Stimulated activated CD4-positive, alpha-beta T cell treated with anti-CD3 and anti-CD28 coated beads, Interleukin-4, amount 100 ng/mL, for 1 hour (primary cell): ENCODE results near the gene USP49.

ENCODE experiments used
- DNase-seq: peaks from one replicate; pipeline ENCODE4 v3.0.0-alpha.2; 2020

Gene USP49

DNA sequence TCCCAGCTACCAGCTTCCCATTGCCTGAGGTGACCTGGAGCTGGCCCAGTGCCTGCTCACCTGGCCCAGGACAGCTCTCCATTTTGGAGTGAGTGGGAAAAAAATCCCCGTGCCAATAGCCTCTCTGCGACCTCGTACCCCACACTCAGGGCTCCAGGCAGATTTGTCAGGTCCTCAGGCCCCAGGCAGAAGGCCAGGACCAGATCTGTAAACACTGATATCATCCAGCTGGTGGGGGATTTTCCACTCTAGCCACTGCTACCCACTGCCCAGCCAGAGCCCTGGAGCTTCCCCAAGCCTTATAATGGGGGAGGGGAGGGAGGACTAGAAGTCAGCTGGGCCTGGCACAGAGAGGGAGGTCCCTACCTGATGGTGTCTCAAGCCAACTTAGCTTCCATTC is 146.6 kb downstream of the USP49 start:
- DNase-seq = no peak

DNA sequence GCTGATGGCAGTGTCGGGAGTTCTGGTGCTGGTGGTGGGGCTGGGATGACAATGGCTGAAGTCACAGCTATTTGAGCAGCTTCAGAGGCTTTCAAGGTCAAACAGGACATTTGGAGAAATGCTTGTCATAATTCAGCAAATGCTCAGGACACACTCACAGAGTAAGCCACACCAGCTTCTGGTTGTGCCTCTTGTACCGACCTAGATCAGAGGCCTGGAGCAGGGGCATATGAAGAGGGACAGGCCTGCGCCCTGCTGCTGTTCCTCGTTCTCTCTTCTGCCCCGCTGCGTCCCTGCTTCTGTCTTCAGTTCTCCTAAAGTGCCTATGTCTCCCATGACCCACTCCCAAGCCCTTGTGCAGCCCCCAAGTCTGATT is 147.1 kb downstream of the USP49 start:
- no peak for DNase-seq

DNA sequence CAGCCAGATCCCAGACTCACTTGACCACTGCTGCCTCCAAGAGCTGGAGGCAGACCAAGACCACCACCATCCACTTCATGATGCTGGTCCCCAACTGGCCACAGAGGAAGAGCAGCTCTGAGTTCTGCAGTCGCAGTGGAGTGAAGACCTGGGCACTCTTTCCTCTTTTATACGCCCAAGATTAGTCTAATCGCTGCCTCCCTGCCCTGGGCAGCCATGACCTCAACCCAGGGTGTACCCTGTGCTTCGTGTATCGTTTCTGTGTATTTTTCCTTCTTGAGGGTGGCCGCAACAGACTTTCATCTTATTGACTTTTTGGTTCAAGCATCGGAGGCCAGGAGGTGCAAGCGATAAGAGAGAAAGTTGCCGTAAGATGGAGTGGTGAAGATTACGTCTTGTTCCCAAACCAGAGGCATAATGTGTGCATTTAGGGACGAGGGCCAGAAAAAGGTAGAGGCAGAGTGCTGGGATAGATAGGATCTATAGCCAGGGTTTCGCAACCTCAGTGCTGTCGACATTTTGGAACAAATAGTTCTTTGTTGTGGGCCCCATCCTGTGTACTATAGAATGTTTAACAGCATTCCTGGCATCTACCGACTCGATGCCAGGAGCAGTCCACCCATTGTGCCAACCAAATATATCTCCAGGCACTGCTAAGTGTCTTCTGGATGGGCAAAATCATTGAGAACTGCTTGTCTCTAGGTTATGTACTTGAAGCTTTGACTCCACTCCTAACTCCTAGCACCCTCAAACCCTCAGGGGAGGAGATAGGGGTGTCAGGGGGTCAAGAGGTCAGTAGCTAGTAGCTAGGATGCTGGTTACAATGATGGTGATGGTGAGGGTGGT is 147.7 kb downstream of the USP49 start, which contains the start of gene PGC:
TSS of gene PGC (minus strand) at position 142 of the 846 bp plus-strand sequence. CDS start at position 79, 63 bp downstream.
- no peak for DNase-seq

DNA sequence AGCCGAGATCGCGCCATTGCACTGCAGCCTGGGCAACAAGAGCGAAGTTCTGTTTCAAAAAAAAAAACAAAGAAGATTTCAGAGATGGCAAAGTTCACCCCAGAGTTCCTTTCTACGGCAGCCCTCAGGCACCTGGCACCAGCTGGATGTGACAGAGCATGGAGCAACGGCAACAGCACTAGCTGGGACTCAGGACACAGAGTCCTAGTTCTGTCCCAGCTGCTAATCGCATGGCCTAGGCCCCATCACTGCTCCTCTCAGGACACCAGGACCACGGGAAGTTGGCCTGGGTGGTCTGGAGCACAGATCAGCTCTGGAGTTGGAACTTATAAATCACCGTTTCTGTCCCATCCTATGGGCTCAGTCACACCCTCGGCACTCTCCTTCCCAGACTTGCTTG is 149.1 kb downstream of the USP49 start:
- DNase-seq = no peak

DNA sequence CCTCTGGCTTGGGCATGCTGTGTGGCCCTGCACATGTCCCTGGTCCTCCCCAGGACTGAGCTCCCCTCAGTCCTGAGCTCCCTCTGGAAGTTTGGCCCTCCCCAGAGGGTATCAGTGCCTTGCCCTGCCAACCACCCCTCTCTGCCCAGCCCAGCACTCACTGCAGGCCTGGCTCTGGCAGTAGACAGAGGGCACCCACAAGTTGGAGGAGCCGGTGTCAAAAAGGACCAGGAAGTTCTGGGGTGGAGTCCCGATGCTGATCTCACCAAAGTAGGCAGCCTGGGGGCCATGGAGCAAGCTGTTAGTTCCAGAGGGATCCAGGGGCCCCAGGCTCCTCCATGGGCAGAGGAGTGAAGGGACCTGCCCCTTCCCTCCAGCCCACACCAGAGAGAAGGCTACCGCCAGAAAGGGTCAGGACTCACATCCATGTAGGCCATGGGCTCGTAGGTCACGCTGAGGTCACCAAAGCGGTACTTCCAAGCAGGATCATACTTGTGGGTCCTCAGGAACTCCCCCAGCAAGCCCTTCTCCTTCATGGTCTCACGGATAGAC is 150.9 kb downstream of the USP49 start:
- DNase-seq = no peak

DNA sequence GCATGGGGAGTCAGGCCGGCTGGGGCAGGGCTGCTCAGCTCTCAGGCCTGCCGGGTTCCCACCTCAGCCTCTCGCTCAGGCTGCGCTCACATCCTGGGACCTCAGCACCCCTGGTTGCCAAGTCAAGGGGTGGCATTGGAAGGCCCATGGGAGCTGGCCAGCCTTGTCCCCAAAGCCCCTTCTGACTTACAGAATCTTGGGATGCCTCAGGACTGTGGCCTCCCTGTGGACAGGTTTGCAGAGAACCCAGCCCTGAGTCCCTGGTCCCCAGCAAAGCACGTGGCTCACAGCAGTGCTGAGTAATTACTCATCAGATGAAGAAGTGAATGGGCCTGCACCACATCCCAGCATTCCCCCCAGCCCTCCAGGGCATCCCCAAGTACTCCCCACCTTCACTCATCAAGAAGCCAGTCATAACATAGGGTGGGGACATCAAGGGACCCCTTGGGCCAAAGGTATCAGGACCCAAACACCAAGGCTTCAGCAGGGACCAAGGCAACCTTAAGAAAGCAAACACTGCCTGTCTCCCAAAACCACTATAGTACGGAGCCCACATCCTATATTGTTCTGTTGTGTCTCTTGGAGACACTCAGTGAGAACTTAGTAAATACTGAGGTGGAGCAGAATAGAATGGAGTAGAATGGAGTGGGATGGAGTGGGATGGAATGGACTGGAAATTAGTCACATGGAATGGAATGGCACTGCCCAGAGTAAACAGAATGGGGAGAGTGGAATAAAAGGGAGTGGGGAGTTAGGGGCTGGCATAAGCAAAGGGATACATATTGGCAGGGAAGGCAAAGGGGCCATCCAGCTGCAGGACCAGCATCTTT is 151.6 kb downstream of the USP49 start:
- no peak for DNase-seq

DNA sequence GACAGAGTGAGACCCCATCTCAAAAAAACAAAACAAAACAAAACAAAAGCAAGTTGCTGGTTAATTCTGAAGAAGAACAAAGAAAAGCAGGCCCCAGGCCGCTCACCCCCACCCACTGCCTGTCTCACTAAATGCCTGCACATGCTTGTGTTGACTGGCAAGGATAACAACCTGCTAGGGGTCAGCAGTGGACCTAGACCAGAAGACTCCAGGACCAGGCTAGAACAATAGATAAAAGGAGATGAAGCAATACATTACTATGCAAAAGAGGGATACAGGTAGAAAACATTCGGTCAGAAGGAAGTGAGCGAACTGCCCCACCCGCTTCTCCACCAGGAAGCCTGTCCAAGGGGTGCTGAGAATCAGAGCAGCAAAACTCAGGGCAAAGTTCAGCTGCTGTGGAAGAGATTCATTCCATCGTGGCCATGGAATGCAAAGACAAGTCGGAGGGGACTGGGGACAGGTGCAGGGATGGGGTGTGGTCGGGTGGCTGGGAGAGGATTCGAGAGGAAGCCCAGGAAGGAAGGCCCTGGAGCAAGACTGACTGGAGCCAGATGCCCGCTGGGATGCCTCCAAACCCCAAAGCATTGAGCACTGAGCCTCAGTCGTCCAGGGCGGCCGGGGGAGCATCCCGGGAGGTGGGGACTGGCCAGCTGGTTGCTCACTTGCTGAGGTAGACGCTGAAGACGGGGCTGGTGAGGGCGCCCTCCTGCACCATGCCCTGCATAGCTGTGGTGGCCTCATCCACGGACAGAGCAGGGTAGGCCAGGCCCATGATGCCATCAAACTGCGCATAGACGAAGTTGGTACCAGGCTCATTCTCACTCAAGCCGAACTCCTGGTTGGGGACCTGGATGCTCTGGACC is 153.3 kb downstream of the USP49 start:
- no peak for DNase-seq

DNA sequence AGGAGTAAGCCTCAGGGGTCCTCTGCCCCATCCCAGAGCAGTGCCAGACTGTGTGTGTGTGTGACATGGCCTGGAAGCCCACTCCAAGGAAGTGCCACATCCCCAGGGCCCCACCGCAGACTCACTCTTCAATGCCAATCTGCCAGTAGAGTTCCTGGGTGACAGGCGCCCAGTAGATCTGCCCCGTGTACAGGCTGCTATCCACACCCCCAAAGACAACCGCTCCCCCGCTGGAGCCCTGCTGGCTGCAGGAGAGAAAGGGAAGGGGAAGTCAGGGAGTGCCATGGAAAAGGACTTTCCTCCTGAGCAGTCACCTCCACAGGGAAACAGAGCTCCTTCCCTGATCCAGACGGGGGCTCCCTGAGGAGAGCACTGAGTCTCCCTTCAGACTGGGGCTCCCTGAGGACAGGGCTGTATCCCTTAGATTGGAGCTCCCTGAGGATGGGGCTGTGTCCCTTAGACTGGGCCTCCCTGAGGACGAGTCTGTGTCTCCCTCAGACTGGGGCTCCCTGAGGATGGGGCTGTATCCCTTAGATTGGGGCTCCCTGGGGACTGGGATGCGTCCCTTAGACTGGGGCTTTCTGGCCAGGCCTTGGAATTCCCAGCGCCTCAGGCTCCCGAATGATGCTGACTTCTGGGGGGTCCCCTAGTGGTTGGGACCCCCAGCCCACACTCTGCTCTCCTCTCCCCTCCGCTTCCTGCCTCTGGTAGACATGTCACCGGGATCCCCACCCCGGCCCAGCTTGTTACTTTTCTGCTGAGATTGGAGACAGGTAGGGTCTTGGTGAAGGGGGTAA is 154.6 kb downstream of the USP49 start:
- DNase-seq = no peak
